Mammary epithelial cell (primary cell): ENCODE results near the gene TOM1L2.

Experiments
- CTCF ChIP-seq, 2 donors: IDR thresholded peaks in 1 of 2; conservative IDR thresholded peaks in 1 of 2; 2 replicates each; pipeline ENCODE4 v1.5.1; 2011 to 2012; ENCODE audit warnings: inconsistent platforms in 2 of 2, low read length in 2 of 2, mild to moderate bottlenecking in 2 of 2, control low read depth in 1 of 2, low read depth in 1 of 2; ENCODE audit not compliant: insufficient read depth in 1 of 2; ENCODE audit errors: extremely low read depth in 1 of 2
- EZH2 ChIP-seq: IDR thresholded peaks from 2 replicates; pipeline ENCODE4 v1.6.1; 2012; ENCODE audit warnings: low read length, inconsistent platforms, borderline replicate concordance

DNA sequence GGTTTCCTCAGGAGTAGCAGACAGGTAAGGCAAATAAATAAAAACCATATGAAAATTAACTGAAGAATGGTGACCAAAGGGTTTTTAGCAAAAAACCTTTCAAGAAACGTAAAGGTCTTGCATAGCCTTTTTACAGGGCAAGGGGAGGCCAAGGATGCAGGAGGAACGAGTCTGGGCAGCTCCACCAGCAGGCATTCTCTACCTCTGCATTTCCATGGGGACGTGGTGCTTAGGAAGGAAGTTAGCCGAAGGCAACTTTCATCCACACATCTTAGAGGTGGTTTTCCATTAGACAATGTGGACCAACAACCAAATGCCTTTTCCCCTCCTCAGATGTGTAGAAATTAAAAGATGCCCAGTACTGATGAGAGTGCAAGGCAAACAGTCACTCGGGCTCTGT, 20.7 kb downstream of the TOM1L2 start:
- TF ChIP-seq EZH2 (no peak), CTCF (conservative IDR thresholded peaks at IDR 0.05 in 1 of 2, IDR thresholded peaks at IDR 0.05 in 1 of 2; ENCODE audit: extremely low read depth in 1 of 2, insufficient read depth in 1 of 2, low read depth in 1 of 2, low read length in 2 of 2) (no peak)
